DMS 273 treated with DMSO at 0.1 percent for 48 hours (cell line): ENCODE measurements around the gene CAPN2.
"Not testable (repeated sequence)": the region's sequence is repeated elsewhere in the genome, so short reads cannot be mapped to it uniquely, and the experiment has no call there.

Source experiments
- DNase-seq: peaks from one replicate; lab custom pipeline; 2025; lab: John Stamatoyannopoulos, UW

The CAPN2 gene

DNA sequence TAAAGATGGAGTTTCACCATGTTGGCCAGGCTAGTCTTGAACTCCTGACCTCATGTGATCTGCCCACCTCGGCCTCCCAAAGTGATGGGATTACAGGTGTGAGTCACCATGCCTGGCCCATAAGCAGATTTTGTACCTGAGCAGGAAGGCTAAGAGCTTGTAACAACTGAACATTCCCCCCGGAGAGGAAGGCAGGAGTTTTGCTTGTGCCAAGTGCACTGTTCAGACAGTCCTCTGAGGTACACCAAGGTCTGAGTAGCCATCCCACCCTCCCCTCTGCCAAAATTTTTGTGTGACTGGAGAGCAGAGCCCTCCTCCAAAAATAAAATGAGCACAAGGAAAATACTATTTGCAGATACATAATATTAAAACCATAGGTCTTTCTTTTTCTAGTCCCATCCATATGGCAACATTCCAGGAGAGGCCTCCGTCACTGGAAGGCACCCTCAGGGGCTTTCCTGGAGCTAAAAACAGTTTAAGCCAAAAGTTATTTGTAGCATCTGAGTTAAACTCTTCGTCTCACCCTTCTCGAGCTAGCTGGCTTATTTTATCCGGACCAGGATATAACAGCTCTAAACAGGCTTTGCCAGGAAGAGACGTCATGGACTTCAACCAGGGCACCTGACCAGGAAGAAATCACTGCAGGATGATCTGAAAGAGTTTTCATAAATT lies 27.2 kb downstream of the CAPN2 start:
- DNase-seq = no peak

DNA sequence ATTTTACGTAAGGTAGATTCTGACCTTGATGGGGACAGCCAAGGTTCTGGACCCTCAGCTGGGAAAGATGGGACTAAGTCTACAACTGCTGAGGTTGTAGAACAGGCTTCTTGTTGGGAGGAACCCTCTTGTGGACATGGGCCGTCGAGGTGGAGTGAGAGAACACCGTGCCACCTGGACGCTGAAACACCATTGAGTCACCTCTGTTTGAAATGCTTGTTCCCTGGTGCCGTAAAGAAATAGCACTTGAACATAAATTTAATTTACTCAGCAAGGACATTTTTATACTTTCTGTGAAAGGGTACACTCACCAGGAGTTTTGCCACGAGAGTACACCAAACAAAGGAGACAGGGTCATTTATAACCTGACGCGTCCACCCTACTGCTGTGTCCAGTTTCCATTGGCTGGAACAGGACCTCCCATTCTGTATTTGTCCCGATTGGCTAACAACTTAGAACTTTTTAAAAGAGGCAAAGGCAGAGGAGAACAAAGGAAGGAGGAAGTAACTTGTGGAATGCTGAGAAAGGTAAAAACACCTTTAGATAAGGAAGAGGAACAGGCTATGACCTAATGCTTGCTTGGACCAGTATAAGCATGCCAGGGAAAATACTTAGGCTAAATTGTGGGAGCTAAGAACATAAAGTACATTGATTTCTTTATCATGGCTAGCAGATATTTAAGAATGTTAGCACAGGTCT lies 27.8 kb downstream of the CAPN2 start:
- not testable (repeated sequence) for DNase-seq

GRCh38 chr1:223741861-223742260 lies 29.5 kb downstream of the CAPN2 start:
- DNase-seq = no peak

- DNase-seq = no peak
Observed at GRCh38 chr1:223742856-223743517, 30.6 kb downstream of the CAPN2 start.

DNA sequence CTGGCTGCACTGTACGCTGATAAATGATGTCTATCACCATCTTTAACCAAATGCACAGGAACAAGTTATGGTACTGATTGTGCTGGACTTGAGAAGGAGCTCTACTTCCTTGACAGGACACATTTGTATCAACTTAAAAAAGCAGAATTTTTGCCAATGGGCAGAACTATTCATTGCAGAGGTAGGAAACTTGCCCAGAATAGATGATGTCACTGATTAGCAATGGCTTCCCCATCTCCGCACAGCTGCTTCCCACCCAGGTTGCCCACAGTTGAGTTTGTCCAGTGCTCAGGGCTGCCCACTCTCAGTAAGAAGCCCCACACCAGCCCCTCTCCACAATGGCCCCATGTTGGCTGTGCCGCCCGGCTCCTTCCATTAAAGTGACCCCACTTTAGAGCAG lies 33.4 kb downstream of the CAPN2 start:
- no peak for DNase-seq

DNA sequence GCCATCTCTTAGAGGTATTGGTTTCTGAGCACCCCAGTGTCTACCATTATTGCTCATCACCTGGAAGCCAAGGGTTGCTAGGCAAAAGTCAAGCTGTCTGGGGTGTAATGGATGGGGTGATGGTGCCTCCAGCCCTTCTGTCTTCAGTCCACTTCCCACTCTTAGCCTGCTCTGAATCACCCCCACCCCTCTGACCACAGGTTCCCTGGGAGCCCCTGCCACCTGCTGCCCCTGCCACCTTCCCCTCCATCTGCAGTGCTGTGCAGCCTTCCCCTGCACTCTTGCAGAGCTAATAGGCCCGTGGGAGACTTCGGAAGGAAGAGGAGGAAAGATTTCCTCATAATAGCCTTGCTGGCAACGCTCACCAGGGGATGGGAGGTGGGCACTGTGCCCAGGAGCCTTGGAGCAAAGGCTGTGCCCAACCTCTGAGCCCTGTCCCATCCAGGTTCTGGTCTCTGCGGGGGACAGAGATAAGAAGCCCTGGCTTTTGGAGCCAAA lies 35.5 kb downstream of the CAPN2 start:
- peak; percentile 15 for DNase-seq

GRCh38 chr1:223748405-223748772 lies 36.0 kb downstream of the CAPN2 start:
- no peak for DNase-seq

GRCh38 chr1:223748773-223749733 lies 36.7 kb downstream of the CAPN2 start:
- DNase-seq = no peak

DNA sequence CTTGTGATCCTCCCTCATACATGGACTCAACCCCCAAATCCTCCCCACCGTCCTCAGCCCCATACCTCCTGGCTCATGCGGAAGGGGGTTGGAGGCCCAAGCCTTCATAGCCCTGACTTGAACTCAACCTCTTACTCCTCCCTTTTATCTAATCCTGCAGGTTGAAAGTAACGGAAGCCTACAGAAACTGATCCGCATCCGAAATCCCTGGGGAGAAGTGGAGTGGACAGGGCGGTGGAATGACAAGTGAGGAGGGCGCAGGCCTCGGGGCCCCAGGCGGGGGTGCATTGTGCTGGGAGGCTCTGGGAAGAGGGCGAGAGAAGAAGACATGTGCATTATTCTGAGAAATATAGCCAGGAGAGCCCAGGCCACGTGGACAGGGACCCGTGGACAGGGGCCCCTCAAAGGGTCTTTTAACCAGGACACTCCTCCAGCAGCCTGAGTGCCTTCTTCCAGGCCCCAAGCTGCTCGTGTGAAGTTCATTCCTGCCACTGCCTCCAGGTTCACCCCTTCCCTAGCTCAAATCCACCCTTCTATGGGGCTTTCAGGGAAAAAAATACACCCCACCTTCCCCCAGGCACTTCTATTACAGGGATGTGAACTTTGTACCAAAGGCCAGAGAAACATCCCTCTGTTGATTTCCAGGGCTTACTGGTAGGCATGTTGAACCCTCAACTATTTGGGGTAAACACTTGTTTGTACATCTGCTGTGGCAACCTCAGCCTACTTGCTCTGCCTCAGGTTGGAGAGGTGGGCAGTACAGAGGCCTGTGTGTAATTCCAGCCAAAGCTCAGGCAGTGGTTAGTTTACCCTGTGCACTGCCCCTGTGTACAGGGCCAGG lies 38.6 kb downstream of the CAPN2 start:
- no peak for DNase-seq

DNA sequence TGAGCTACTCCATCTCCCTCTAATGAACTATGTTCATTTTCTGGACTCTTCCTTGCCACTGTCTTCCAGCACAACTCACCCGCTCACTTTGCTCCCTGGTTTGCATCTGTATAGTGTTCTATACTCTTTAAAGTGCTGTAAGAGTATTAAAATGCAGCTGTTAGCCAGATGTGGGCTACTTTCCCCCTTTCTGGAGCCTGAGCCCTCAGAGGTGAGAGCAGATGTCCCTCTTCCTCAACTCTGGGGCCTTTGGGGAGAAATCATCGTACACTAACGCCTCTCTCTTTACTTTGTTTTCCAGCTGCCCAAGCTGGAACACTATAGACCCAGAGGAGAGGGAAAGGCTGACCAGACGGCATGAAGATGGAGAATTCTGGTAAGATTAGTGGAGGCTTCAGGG lies 39.4 kb downstream of the CAPN2 start:
- DNase-seq = no peak

- DNase-seq = no peak
Observed at GRCh38 chr1:223752721-223753515, 40.6 kb downstream of the CAPN2 start.

GRCh38 chr1:223754681-223755431 lies 42.5 kb downstream of the CAPN2 start:
- no peak for DNase-seq

GRCh38 chr1:223755432-223755792 lies 43.1 kb downstream of the CAPN2 start:
- DNase-seq = no peak

DNA sequence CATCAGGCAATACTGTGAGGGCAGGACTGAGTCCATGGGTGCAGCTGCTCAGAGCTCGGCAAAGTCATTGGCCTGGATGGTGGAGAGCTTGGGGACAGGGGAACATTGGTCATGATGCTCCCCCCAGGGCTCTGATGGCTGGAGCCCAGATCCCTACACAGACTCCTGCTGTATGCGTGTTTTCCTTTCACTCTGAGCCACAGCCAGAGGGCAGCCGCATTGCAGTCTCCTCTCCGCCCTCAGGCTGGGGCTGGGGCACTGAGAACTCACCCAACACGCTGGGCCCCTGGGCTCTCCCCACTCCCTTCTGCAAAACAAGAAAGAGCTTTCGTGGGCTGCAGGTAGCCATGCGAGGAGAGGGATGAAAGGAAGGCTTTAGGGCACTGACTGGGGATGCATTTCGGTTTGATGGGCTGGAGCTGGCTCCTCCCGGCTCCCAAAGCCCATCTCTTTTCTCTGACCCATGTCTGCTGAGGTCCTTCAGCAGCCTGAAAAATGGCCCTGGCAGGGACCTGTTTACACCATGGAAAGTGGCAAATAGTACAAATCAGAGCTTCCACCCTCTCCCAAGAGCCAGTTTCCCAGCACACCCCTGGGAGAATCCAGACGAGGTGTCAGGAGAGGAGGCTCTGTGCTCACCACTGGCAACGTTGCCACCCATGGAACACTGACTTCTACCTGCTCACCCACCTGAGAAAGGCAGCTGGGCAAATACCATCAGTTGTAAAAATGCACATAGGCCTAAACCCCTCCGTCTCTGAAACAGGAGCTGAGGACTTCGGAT lies 43.8 kb downstream of the CAPN2 start:
- no peak for DNase-seq

GRCh38 chr1:223756806-223757700 lies 44.7 kb downstream of the CAPN2 start:
- DNase-seq = no peak

- DNase-seq = no peak
Observed at GRCh38 chr1:223758734-223759133, 46.4 kb downstream of the CAPN2 start.

DNA sequence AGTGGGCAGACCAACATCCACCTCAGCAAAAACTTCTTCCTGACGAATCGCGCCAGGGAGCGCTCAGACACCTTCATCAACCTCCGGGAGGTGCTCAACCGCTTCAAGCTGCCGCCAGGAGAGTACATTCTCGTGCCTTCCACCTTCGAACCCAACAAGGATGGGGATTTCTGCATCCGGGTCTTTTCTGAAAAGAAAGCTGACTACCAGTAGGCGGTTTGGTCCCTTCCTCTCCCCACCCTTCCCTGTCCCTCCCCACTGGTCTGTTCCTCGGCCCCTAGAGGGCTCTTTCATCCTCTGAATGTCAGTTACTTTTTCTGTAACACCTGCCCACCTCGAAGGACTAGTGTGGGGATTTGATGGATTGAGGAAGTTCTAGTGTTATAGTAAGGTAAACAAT lies 46.9 kb downstream of the CAPN2 start:
- no peak for DNase-seq

GRCh38 chr1:223760833-223761232 lies 48.5 kb downstream of the CAPN2 start:
- DNase-seq = no peak
